Activated CD4-positive, alpha-beta memory T cell treated with anti-CD3 and anti-CD28 coated beads, Interleukin-2, amount 10 ng/mL, durations not matched to agents 7 days and 5 days (primary cell): ENCODE data around the gene RGS6. TPM values are rescaled to one million over a fixed set of nuclear protein-coding genes. Genes with fewer than 3 reads are reported as not detected.

Source experiments
- CTCF ChIA-PET: fragments of 350-600 bp; sonication (Branson Sonifier 250); formaldehyde crosslinking; loops from one replicate; lab custom pipeline; 2021; ENCODE audit warnings: antibody characterized with exemption, inconsistent platforms; lab: Charles Lee
- POLR2A ChIA-PET: fragments of 350-600 bp; sonication (Branson Sonifier 250); formaldehyde crosslinking; loops from one replicate; lab custom pipeline; 2021; ENCODE audit warnings: antibody characterized with exemption; lab: Charles Lee
- DNase-seq: peaks from one replicate; pipeline ENCODE4 v3.0.0-alpha.2; 2020
- H3K27ac Mint-ChIP-seq: one replicate; pipeline ENCODE4 v1.8.0; 2021; ENCODE audit warnings: mild to moderate bottlenecking, mixed read lengths
- H3K27me3 Mint-ChIP-seq: one replicate; pipeline ENCODE4 v1.8.0; 2021; ENCODE audit warnings: mixed read lengths
- H3K36me3 Mint-ChIP-seq: one replicate; pipeline ENCODE4 v1.8.0; 2021; ENCODE audit warnings: low read depth, mixed read lengths
- H3K4me1 Mint-ChIP-seq: one replicate; pipeline ENCODE4 v1.8.0; 2021; ENCODE audit warnings: mixed read lengths
- H3K4me3 Mint-ChIP-seq: one replicate; pipeline ENCODE4 v1.8.0; 2021; ENCODE audit warnings: mild to moderate bottlenecking, mixed read lengths
- H3K9me3 Mint-ChIP-seq: one replicate; pipeline ENCODE4 v1.8.0; 2021; ENCODE audit warnings: mixed read lengths
- total RNA-seq, 2 experiments: library from RNA; stranded (reverse); gene quantifications; one replicate each; pipeline ENCODE4 v1.2.3, GENCODE V29; 2021

Gene RGS6
- total RNA-seq, 2 experiments from 2014 or later: 2.0 to 3.1 TPM

GRCh38 chr14:71959055-71959454 lies 26.8 kb downstream of the RGS6 start:
- H3K36me3 Mint-ChIP-seq: no peaks in the 10 kb centered on the region
- POLR2A ChIA-PET: no interaction called here
- H3K9me3 Mint-ChIP-seq: no peaks in the 10 kb centered on the region
- H3K4me3 Mint-ChIP-seq: no peak overlapping the region
- CTCF ChIA-PET: no interaction called here
- no peak for DNase-seq
- no peaks in the 10 kb centered on the region for H3K4me1 Mint-ChIP-seq
- H3K27me3 Mint-ChIP-seq: peaks cover 2% of the 10 kb centered on the region
- H3K27ac Mint-ChIP-seq: no peak overlapping the region

GRCh38 chr14:71960494-71961353 lies 28.5 kb downstream of the RGS6 start:
- Mint-ChIP-seq H3K4me3 (no peak overlapping the region), H3K27ac (no peak overlapping the region), H3K4me1 (no peaks in the 10 kb centered on the region), H3K36me3 (no peaks in the 10 kb centered on the region), H3K27me3 (peaks cover 13% of the 10 kb centered on the region), H3K9me3 (no peaks in the 10 kb centered on the region)
- ChIA-PET POLR2A (no interaction called here), CTCF (no interaction called here)
- no peak for DNase-seq

- Mint-ChIP-seq H3K4me3 (no peak overlapping the region), H3K36me3 (no peaks in the 10 kb centered on the region), H3K4me1 (no peaks in the 10 kb centered on the region), H3K9me3 (no peaks in the 10 kb centered on the region), H3K27me3 (peaks cover 13% of the 10 kb centered on the region), H3K27ac (no peak overlapping the region)
- no peak for DNase-seq
- CTCF ChIA-PET: no interaction called here
- POLR2A ChIA-PET: no interaction called here
Measured at GRCh38 chr14:71961972-71962371, 29.7 kb downstream of the RGS6 start.

GRCh38 chr14:71964716-71965115 lies 32.5 kb downstream of the RGS6 start:
- Mint-ChIP-seq H3K36me3 (no peaks in the 10 kb centered on the region), H3K27ac (no peak overlapping the region), H3K4me1 (no peaks in the 10 kb centered on the region), H3K4me3 (no peak overlapping the region), H3K27me3 (peaks cover 13% of the 10 kb centered on the region), H3K9me3 (no peaks in the 10 kb centered on the region)
- ChIA-PET POLR2A (no interaction called here), CTCF (no interaction called here)
- DNase-seq: no peak

GRCh38 chr14:71966528-71966927 lies 34.3 kb downstream of the RGS6 start:
- DNase-seq: no peak
- Mint-ChIP-seq H3K4me3 (no peak overlapping the region), H3K9me3 (no peaks in the 10 kb centered on the region), H3K36me3 (no peaks in the 10 kb centered on the region), H3K4me1 (no peaks in the 10 kb centered on the region), H3K27me3 (peaks cover 13% of the 10 kb centered on the region), H3K27ac (no peak overlapping the region)
- ChIA-PET POLR2A (no interaction called here), CTCF (no interaction called here)

- no peak for DNase-seq
- POLR2A ChIA-PET: no interaction called here
- Mint-ChIP-seq H3K4me3 (no peak overlapping the region), H3K36me3 (no peaks in the 10 kb centered on the region), H3K4me1 (no peaks in the 10 kb centered on the region), H3K9me3 (peaks cover 2% of the 10 kb centered on the region), H3K27me3 (peaks cover 16% of the 10 kb centered on the region), H3K27ac (no peak overlapping the region)
- CTCF ChIA-PET: no interaction called here
Measured at GRCh38 chr14:71967704-71968103, 35.5 kb downstream of the RGS6 start.

GRCh38 chr14:71970272-71970671 lies 38.0 kb downstream of the RGS6 start:
- Mint-ChIP-seq H3K9me3 (peaks cover 2% of the 10 kb centered on the region), H3K27ac (no peak overlapping the region), H3K36me3 (no peaks in the 10 kb centered on the region), H3K4me3 (no peak overlapping the region), H3K4me1 (no peaks in the 10 kb centered on the region), H3K27me3 (peaks cover 12% of the 10 kb centered on the region)
- no peak for DNase-seq
- CTCF ChIA-PET: no interaction called here
- POLR2A ChIA-PET: no interaction called here

GRCh38 chr14:71985538-71986189 lies 53.4 kb downstream of the RGS6 start:
- no peaks in the 10 kb centered on the region for H3K9me3 Mint-ChIP-seq
- DNase-seq: no peak
- H3K4me1 Mint-ChIP-seq: no peaks in the 10 kb centered on the region
- POLR2A ChIA-PET: no interaction called here
- H3K4me3 Mint-ChIP-seq: no peak overlapping the region
- CTCF ChIA-PET: no interaction called here
- H3K36me3 Mint-ChIP-seq: no peaks in the 10 kb centered on the region
- no peak overlapping the region for H3K27ac Mint-ChIP-seq
- H3K27me3 Mint-ChIP-seq: peaks cover 2% of the 10 kb centered on the region

- H3K9me3 Mint-ChIP-seq: no peaks in the 10 kb centered on the region
- POLR2A ChIA-PET: no interaction called here
- H3K36me3 Mint-ChIP-seq: no peaks in the 10 kb centered on the region
- no peak overlapping the region for H3K27ac Mint-ChIP-seq
- no peaks in the 10 kb centered on the region for H3K4me1 Mint-ChIP-seq
- CTCF ChIA-PET: no interaction called here
- DNase-seq: no peak
- H3K27me3 Mint-ChIP-seq: peaks cover 5% of the 10 kb centered on the region
- no peak overlapping the region for H3K4me3 Mint-ChIP-seq
Measured at GRCh38 chr14:71988476-71988875, 56.2 kb downstream of the RGS6 start.

- no peak overlapping the region for H3K4me3 Mint-ChIP-seq
- no peaks in the 10 kb centered on the region for H3K9me3 Mint-ChIP-seq
- POLR2A ChIA-PET: no interaction called here
- H3K36me3 Mint-ChIP-seq: no peaks in the 10 kb centered on the region
- DNase-seq: no peak
- no peak overlapping the region for H3K27ac Mint-ChIP-seq
- H3K4me1 Mint-ChIP-seq: no peaks in the 10 kb centered on the region
- CTCF ChIA-PET: no interaction called here
- peaks cover 4% of the 10 kb centered on the region for H3K27me3 Mint-ChIP-seq
Measured at GRCh38 chr14:71988939-71989338, 56.7 kb downstream of the RGS6 start.

GRCh38 chr14:71994416-71994815 lies 62.2 kb downstream of the RGS6 start:
- CTCF ChIA-PET: no interaction called here
- POLR2A ChIA-PET: no interaction called here
- no peaks in the 10 kb centered on the region for H3K9me3 Mint-ChIP-seq
- no peak overlapping the region for H3K4me3 Mint-ChIP-seq
- no peak for DNase-seq
- H3K27ac Mint-ChIP-seq: no peak overlapping the region
- peaks cover 4% of the 10 kb centered on the region for H3K27me3 Mint-ChIP-seq
- no peaks in the 10 kb centered on the region for H3K36me3 Mint-ChIP-seq
- no peaks in the 10 kb centered on the region for H3K4me1 Mint-ChIP-seq

- DNase-seq: no peak
- no peak overlapping the region for H3K27ac Mint-ChIP-seq
- POLR2A ChIA-PET: no interaction called here
- H3K4me3 Mint-ChIP-seq: no peak overlapping the region
- H3K4me1 Mint-ChIP-seq: no peaks in the 10 kb centered on the region
- H3K9me3 Mint-ChIP-seq: peaks cover 10% of the 10 kb centered on the region
- H3K27me3 Mint-ChIP-seq: peaks cover 9% of the 10 kb centered on the region
- CTCF ChIA-PET: no interaction called here
- H3K36me3 Mint-ChIP-seq: no peaks in the 10 kb centered on the region
Measured at GRCh38 chr14:71995741-71996140, 63.5 kb downstream of the RGS6 start.

GRCh38 chr14:71996610-71997009 lies 64.4 kb downstream of the RGS6 start:
- Mint-ChIP-seq H3K4me1 (no peaks in the 10 kb centered on the region), H3K9me3 (peaks cover 10% of the 10 kb centered on the region), H3K4me3 (no peak overlapping the region), H3K27me3 (peaks cover 10% of the 10 kb centered on the region), H3K27ac (no peak overlapping the region), H3K36me3 (no peaks in the 10 kb centered on the region)
- DNase-seq: no peak
- CTCF ChIA-PET: no interaction called here
- POLR2A ChIA-PET: no interaction called here

- CTCF ChIA-PET: no interaction called here
- Mint-ChIP-seq H3K4me1 (no peaks in the 10 kb centered on the region), H3K27me3 (peaks cover 10% of the 10 kb centered on the region), H3K4me3 (no peak overlapping the region), H3K9me3 (peaks cover 10% of the 10 kb centered on the region), H3K36me3 (no peaks in the 10 kb centered on the region), H3K27ac (no peak overlapping the region)
- no peak for DNase-seq
- POLR2A ChIA-PET: no interaction called here
Measured at GRCh38 chr14:72000907-72001306, 68.7 kb downstream of the RGS6 start.
